GM18519 (cell line): Measurements from ENCODE around the gene C7.
"Not testable (repeated sequence)": the region's sequence is repeated elsewhere in the genome, so short reads cannot be mapped to it uniquely, and the experiment has no call there.

Experiments used
- ATAC-seq: cut with Tn5 transposase; IDR thresholded peaks from one replicate; pipeline ENCODE4 v1.9.1; 2021; ENCODE audit warnings: mild to moderate bottlenecking, moderate library complexity; ENCODE audit not compliant: unreplicated experiment, low FRiP score

C7 gene

DNA sequence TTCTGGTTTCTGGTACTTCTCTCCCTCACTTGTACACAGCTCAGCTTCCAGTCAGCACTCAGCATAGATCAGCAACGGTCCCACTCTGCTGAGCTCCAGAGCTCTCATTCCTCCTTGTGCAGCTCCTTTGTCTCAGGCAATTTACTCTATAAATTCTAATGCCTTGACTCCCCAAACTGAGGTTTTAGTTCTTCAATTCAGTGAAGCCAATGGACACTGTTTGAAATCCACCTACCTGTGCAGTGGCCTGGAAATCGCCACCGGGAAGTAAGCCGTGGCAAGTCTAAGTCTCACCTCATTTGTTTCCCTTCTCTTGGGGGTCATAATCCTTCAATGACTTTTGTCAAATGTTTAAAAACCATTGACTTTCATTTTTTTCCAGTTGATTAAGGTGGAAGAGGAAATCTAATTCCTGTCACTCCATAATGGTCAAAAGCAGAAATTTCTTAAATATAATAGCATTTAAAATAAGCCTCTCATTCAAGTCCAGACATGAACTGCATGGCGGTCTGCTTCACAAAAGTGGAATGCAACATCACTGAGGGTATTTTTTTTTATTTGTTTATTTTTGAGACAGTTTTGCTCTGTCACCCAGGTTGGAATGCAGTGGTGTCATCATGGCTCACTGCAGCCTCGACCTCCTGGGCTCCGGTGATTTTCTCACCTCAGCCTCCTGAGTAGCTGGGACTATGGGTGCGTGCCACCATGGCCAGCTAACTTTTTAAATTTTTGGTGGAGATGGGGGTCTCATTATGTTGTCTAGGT is 79.6 kb downstream of the C7 start:
- ATAC-seq = no peak

DNA sequence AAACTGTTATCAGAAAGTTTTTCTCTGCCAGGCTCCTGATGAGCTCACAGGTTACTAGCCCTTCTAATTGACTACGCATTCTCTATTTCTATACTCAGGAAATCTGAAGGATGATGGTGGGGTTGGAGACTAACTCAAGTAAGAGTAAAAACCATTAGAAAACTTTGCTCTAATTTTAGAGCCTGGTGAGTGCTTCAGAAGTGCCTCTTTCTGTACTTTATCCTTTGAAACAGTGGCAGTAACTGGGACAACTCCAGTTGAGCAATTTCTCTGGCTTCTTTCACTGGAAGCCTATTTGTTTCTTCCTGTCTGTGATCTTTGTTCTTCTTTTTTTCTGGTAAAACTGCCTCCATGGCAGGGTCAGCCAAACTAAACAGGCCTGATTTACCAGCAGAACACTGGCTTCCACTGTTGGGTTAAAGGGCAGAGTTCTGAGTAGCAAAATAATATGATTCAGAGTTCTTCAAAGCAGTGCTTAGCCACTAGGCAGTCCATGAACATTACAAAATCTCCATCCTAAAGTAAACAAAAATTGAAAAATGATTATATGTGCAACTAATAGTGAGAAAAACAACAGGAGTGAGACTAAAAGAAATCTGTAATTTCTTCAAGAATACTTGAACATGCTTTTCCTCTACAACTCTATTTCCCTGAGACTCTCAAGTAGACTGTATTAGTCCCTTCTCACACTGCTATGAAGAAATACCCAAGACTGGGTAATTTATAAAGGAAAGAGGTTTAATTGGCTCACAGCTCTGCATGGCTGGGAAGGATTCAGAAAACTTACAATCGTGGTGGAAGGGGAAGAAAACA is 82.1 kb downstream of the C7 start:
- ATAC-seq = no peak

GRCh38 chr5:40991981-40992559 is 82.8 kb downstream of the C7 start:
- no peak for ATAC-seq

DNA sequence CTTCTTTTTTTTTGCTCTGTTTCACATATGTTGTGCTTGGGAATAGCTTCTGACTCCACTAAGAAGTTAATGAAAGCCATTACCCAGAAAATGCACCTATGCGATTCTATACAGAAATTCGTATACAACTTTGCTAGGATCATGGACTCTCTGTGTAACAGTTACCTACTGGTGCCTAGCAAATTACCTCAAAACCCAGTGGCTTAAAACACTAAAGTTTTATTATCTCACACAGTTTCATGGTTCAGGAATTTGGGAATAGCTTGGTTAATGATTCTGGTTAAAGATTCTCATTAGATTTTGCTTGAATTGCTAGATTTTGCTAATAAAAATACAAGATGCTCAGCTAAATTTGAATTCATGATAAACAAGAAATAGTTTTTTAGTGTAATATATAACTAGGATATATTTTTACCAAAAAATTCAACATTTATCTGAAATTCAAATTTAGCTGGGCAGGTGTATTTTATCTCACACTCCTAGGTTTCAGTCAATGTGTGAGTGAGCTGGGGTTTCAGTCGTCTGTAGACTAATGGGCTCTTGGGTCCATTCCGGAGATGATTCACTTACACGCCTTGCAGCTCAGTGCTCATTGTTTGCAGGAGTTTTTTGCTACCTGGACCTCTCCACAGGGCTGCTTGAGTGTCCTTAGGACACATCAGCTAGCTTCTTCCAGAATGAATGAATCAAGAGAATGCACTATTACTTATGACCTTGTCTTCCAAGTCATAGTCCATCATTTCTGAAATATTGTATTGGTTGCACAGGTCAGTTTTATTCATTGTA is 86.7 kb downstream of the C7 start:
- no peak for ATAC-seq

GRCh38 chr5:40999142-40999541 is 89.8 kb downstream of the C7 start:
- no peak for ATAC-seq

- ATAC-seq = no peak
Observed at GRCh38 chr5:40999966-41000365, 90.7 kb downstream of the C7 start.

- no peak for ATAC-seq
Observed at GRCh38 chr5:41003670-41004376, 94.5 kb downstream of the C7 start.

DNA sequence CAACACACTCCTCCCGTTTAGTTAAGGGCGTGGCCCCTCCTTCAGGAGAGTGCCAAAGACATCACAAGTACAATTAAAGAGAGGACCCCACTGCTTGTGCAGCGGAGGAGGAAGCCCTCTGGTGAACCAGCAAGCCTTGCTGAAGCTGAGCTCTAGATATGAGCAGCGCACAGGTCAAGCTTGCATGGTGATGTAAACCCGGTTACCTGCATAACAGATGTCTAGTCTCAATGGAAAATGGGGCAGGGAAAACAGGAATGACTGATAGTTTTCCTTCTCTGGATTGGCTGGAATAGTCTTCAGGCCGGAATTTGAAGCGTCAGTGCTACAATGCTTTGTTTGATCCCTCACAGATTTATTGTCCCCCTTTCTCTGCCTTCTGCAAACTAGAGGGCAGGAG is 95.6 kb downstream of the C7 start:
- no peak for ATAC-seq

DNA sequence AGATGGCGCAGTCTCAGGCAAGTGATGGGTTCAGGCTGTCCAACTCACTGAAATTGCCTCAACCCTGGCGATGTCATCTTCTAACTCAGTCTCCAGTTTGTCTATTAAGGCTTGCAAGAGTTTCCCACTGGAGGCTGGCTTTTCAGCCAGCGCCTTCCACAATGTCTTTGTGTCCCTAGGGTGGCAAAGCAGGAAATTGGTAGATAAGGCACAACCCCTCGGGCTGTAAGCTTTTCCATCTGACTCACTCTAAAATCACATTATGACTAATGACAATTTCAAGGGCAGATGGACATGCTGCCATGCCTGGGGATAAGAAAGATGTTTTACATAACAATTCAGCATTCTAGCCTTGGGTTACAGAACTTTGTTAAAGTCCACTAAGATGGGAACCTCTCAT is 99.9 kb downstream of the C7 start:
- ATAC-seq = no peak

DNA sequence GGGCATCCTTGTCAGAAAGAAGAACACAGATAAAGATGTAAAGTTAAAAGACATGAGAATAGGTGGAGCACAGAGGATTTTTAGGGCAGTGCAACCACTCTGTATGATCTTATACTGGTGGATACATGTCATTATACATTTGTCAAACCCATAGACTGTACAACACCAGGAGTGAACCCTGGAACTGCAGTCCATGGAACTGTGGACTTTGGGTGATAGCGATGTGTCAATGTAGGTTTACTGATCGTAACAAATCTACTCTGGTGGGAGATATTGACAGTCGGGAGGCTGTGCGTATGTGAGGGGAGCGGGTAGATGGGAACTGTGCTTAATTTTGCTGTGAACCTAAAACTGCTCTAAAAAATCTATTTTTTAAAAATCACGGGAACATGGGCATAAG is 101.3 kb downstream of the C7 start:
- ATAC-seq = no peak

- ATAC-seq = no peak
Observed at GRCh38 chr5:41012318-41012717, 103.0 kb downstream of the C7 start.

- ATAC-seq = not testable (repeated sequence)
Observed at GRCh38 chr5:41022600-41022999, 113.3 kb downstream of the C7 start.
